Measurements from ENCODE around the gene KRR1. TPM values are rescaled to one million over a fixed set of nuclear protein-coding genes. Genes with fewer than 3 reads are reported as not detected.

The KRR1 gene
- polyA plus RNA-seq, 1 of the 3 experiments (the other 2 are of a cell fraction): 13.8 TPM

DNA sequence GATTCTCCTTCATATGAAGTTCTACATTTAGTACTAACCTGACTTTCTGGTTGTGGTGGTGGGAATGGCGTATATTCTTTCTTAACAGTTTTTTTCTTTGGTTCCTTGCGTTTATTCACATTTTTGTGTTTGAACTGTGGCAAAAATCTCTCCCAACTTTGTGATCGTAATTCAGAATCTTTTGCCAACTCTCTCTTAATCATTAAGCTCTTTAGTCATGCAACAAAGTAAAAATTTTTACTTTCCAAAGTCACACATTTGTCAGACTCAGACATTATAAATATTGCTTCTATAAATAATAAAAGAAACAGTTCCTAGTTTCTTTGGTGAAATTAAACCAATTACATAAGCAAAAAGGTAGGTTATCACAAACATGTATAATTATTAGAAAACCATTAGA is 7.5 kb downstream of the KRR1 start:
- peaks cover 87 to 95% of the 10 kb centered on the region in 2 experiments for H3K36me3 ChIP-seq (replicated peaks in 1 of 2; ENCODE audit: control insufficient read depth in 1 of 2, insufficient read depth in 2 of 2, low read length in 1 of 2)
- H3K27me3 ChIP-seq (ENCODE audit: insufficient read depth): no peaks in the 10 kb centered on the region
- no peak overlapping the region for H3K4me3 ChIP-seq (ENCODE audit: low read depth in 2 of 2, low read length in 1 of 2)
- no peak for DNase-seq
- H2AFZ ChIP-seq (ENCODE audit: low read depth): no peak overlapping the region
- POLR2A ChIA-PET: no interaction called here
- H3K9ac ChIP-seq: no peak overlapping the region
- peaks cover 78% of the 10 kb centered on the region for H3F3A ChIP-seq (replicated peaks; ENCODE audit: insufficient read depth)
- CTCF ChIA-PET: interaction anchor here (1.3 to 1.5 kb wide), 4 partner anchors 17 to 815 kb away, joined by 3 to 5 read pairs (median 4); no protein-coding TSS in a partner anchor
- no peak overlapping the region for H3K4me2 ChIP-seq
- WGBS (ENCODE audit: low lambda C conversion rate): 91% methylated on average over 3 of the region's 3 CpGs
- TF ChIP-seq, protein P1, sequence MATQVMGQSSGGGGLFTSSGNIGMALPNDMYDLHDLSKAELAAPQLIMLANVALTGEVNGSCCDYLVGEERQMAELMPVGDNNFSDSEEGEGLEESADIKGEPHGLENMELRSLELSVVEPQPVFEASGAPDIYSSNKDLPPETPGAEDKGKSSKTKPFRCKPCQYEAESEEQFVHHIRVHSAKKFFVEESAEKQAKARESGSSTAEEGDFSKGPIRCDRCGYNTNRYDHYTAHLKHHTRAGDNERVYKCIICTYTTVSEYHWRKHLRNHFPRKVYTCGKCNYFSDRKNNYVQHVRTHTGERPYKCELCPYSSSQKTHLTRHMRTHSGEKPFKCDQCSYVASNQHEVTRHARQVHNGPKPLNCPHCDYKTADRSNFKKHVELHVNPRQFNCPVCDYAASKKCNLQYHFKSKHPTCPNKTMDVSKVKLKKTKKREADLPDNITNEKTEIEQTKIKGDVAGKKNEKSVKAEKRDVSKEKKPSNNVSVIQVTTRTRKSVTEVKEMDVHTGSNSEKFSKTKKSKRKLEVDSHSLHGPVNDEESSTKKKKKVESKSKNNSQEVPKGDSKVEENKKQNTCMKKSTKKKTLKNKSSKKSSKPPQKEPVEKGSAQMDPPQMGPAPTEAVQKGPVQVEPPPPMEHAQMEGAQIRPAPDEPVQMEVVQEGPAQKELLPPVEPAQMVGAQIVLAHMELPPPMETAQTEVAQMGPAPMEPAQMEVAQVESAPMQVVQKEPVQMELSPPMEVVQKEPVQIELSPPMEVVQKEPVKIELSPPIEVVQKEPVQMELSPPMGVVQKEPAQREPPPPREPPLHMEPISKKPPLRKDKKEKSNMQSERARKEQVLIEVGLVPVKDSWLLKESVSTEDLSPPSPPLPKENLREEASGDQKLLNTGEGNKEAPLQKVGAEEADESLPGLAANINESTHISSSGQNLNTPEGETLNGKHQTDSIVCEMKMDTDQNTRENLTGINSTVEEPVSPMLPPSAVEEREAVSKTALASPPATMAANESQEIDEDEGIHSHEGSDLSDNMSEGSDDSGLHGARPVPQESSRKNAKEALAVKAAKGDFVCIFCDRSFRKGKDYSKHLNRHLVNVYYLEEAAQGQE (IDR thresholded peaks at IDR 0.05; ENCODE audit: low read depth, low read length): no peak
- no peak for TF ChIP-seq YY1 (IDR thresholded peaks at IDR 0.05; ENCODE audit: low read depth)
- TF ChIP-seq POLR2AphosphoS5 (IDR thresholded peaks at IDR 0.05; ENCODE audit: low read depth, low read length): no peak
- no peak for TF ChIP-seq RAD21 (IDR thresholded peaks at IDR 0.05; ENCODE audit: low read length)
- no peak for TF ChIP-seq FOXJ3 (CRISPR knock-in tag; IDR thresholded peaks at IDR 0.05)
- TF ChIP-seq RXRA (IDR thresholded peaks at IDR 0.05; ENCODE audit: borderline replicate concordance, low read depth): no peak
- TF ChIP-seq, protein P2, sequence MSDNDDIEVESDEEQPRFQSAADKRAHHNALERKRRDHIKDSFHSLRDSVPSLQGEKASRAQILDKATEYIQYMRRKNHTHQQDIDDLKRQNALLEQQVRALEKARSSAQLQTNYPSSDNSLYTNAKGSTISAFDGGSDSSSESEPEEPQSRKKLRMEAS (IDR thresholded peaks at IDR 0.05; ENCODE audit: low read depth): no peak
- no peak for TF ChIP-seq CHD2 (IDR thresholded peaks at IDR 0.05; ENCODE audit: low read length, partially characterized antibody)
- no peak for TF ChIP-seq EZH2phosphoT487 (IDR thresholded peaks at IDR 0.05; ENCODE audit: borderline replicate concordance, low read depth)
- TF ChIP-seq RCOR1 (IDR thresholded peaks at IDR 0.05; ENCODE audit: low read length): no peak
- TF ChIP-seq NFIC (IDR thresholded peaks at IDR 0.05; ENCODE audit: borderline replicate concordance): no peak
- TF ChIP-seq TAF1 (IDR thresholded peaks at IDR 0.05; ENCODE audit: borderline replicate concordance, low read depth, low read length): no peak
- TF ChIP-seq, protein P3, sequence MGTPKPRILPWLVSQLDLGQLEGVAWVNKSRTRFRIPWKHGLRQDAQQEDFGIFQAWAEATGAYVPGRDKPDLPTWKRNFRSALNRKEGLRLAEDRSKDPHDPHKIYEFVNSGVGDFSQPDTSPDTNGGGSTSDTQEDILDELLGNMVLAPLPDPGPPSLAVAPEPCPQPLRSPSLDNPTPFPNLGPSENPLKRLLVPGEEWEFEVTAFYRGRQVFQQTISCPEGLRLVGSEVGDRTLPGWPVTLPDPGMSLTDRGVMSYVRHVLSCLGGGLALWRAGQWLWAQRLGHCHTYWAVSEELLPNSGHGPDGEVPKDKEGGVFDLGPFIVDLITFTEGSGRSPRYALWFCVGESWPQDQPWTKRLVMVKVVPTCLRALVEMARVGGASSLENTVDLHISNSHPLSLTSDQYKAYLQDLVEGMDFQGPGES (IDR thresholded peaks at IDR 0.05; ENCODE audit: low read depth, low read length): no peak
- no peak for TF ChIP-seq JUND (IDR thresholded peaks at IDR 0.05)
- TF ChIP-seq SIN3A (IDR thresholded peaks at IDR 0.05; ENCODE audit: borderline replicate concordance, low read depth, low read length): no peak
- no peak for TF ChIP-seq NRF1 (IDR thresholded peaks at IDR 0.05; ENCODE audit: low read depth, low read length)
- TF ChIP-seq FOXM1 (IDR thresholded peaks at IDR 0.05; ENCODE audit: low read depth): no peak
- no peak for TF ChIP-seq MXI1 (IDR thresholded peaks at IDR 0.05; ENCODE audit: low read depth, low read length)
- TF ChIP-seq, protein P4, sequence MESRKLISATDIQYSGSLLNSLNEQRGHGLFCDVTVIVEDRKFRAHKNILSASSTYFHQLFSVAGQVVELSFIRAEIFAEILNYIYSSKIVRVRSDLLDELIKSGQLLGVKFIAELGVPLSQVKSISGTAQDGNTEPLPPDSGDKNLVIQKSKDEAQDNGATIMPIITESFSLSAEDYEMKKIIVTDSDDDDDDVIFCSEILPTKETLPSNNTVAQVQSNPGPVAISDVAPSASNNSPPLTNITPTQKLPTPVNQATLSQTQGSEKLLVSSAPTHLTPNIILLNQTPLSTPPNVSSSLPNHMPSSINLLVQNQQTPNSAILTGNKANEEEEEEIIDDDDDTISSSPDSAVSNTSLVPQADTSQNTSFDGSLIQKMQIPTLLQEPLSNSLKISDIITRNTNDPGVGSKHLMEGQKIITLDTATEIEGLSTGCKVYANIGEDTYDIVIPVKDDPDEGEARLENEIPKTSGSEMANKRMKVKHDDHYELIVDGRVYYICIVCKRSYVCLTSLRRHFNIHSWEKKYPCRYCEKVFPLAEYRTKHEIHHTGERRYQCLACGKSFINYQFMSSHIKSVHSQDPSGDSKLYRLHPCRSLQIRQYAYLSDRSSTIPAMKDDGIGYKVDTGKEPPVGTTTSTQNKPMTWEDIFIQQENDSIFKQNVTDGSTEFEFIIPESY (IDR thresholded peaks at IDR 0.05; ENCODE audit: borderline replicate concordance, low read depth): no peak
- H3K9me3 ChIP-seq: no peaks in the 10 kb centered on the region
- peaks cover 69% of the 10 kb centered on the region for H3K79me2 ChIP-seq (ENCODE audit: insufficient read depth)
- no peak overlapping the region; a peak in 1 of 4 replicates for H3K27ac ChIP-seq (ENCODE audit: low read depth in 2 of 2, low read length in 1 of 2)
- peaks cover 0 to 4% of the 10 kb centered on the region in 2 experiments; a peak in 1 of 4 replicates for H3K4me1 ChIP-seq (ENCODE audit: control insufficient read depth in 1 of 2, insufficient read depth in 2 of 2, low read depth in 1 of 2, low read length in 1 of 2)
- no peaks in the 10 kb centered on the region for H4K20me1 ChIP-seq (ENCODE audit: insufficient read depth)
- no peaks in the 10 kb centered on the region for H3K9me2 ChIP-seq

All from SK-N-SH (cell line).